Ishikawa (cell line): ENCODE measurements around the gene NRBP1.

Source experiments
- EP300 ChIP-seq: IDR thresholded peaks from 2 replicates; pipeline ENCODE4 v1.6.1; 2012; ENCODE audit warnings: borderline replicate concordance
- RAD21 ChIP-seq: IDR thresholded peaks from 2 replicates; pipeline ENCODE4 v1.6.1; 2012; ENCODE audit warnings: low read depth
- YY1 ChIP-seq: IDR thresholded peaks from 2 replicates; pipeline ENCODE4 v1.6.1; 2012; ENCODE audit warnings: low read depth
- TF ChIP-seq, protein P1 (sequence below): IDR thresholded peaks from 2 replicates; pipeline ENCODE4 v1.6.1; 2012

DNA sequence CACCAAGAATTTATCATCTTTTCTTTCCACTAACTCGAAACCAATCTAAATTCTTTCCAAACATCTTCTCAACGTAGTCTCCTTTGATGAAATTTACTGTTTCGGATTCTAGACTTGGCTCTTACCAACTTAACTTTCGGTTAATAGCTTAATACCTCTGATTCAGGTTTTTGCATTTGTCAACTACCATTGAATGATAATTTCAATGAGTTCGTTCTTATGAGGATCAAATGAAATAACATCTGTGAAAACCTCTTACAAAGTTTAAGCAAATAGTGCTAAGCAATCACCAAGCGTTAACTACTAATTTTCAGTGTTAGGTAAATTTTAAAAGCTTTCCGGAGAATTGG, 593 bp upstream of the NRBP1 start:
- TF ChIP-seq EP300 = no peak
- TF ChIP-seq, protein P1, sequence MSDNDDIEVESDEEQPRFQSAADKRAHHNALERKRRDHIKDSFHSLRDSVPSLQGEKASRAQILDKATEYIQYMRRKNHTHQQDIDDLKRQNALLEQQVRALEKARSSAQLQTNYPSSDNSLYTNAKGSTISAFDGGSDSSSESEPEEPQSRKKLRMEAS = no peak
- TF ChIP-seq RAD21 = no peak
- TF ChIP-seq YY1 = no peak
